ENCODE results near the gene HS1BP3.

The HS1BP3 gene

DNA sequence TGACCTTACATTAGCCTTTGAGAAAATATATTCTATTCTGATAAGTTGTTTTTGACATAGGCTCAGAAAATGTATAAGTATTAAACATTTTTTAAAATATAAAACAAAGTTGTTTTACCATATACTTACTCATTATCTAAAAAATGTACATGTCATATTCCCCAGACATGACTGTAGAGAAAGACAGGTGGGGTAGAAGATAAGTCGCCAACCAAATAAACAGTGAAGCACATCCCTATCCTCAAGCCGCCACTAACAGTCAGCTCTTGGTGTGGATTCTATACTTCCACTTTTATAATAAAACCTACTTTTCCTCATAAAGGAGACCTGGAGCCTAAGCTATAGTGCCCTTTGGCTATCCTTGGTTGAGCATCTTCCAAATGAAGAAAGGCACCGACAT is 42.4 kb upstream of the HS1BP3 start:
- no peak overlapping the region for H3K4me3 ChIP-seq (ENCODE audit: severe bottlenecking)
- H3K4me1 ChIP-seq (ENCODE audit: insufficient read depth, poor library complexity, severe bottlenecking), result no peaks in the 10 kb centered on the region
- no peaks in the 10 kb centered on the region for H3K27me3 ChIP-seq (ENCODE audit: insufficient read depth, poor library complexity, severe bottlenecking)
- H3K27ac ChIP-seq (ENCODE audit: poor library complexity, severe bottlenecking), result no peak overlapping the region
- no peak for ATAC-seq (ENCODE audit: low read depth)
- TF ChIP-seq, protein P1, sequence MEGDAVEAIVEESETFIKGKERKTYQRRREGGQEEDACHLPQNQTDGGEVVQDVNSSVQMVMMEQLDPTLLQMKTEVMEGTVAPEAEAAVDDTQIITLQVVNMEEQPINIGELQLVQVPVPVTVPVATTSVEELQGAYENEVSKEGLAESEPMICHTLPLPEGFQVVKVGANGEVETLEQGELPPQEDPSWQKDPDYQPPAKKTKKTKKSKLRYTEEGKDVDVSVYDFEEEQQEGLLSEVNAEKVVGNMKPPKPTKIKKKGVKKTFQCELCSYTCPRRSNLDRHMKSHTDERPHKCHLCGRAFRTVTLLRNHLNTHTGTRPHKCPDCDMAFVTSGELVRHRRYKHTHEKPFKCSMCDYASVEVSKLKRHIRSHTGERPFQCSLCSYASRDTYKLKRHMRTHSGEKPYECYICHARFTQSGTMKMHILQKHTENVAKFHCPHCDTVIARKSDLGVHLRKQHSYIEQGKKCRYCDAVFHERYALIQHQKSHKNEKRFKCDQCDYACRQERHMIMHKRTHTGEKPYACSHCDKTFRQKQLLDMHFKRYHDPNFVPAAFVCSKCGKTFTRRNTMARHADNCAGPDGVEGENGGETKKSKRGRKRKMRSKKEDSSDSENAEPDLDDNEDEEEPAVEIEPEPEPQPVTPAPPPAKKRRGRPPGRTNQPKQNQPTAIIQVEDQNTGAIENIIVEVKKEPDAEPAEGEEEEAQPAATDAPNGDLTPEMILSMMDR (IDR thresholded peaks at IDR 0.05; ENCODE audit: poor library complexity, severe bottlenecking), result no peak
- DNase-seq (ENCODE audit: low spot score), result no peak
- no peaks in the 10 kb centered on the region for H3K9me3 ChIP-seq (ENCODE audit: severe bottlenecking)
- peaks cover 8% of the 10 kb centered on the region; the same call in 1 of the 2 replicates for H3K36me3 ChIP-seq (ENCODE audit: low read depth)

DNA sequence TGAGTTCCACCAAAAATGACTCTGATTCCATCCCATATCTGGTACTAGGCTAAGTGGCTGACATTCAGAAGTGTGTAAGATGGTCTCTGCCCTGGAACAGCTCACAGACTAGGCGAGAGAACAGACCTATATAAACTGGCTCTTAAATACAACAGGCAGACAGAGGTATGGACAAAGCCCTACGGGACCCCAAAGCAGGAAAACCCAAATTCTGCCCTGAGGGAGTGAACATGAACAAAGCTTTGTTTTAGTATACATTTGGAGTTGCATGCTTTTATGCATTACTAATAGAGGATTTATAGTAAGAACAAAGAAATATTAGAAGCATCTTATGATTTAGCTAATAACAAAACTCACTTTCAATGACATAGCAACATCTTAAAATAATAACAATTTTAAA is 41.2 kb upstream of the HS1BP3 start:
- TF ChIP-seq, protein P1 (IDR thresholded peaks at IDR 0.05; ENCODE audit: poor library complexity, severe bottlenecking), result no peak
- Histone ChIP-seq H3K27me3 (ENCODE audit: insufficient read depth, poor library complexity, severe bottlenecking) (no peaks in the 10 kb centered on the region), H3K36me3 (ENCODE audit: low read depth) (peaks cover 5% of the 10 kb centered on the region; the same call in 1 of the 2 replicates), H3K9me3 (ENCODE audit: severe bottlenecking) (no peaks in the 10 kb centered on the region), H3K27ac (ENCODE audit: poor library complexity, severe bottlenecking) (no peak overlapping the region), H3K4me3 (ENCODE audit: severe bottlenecking) (no peak overlapping the region), H3K4me1 (ENCODE audit: insufficient read depth, poor library complexity, severe bottlenecking) (no peaks in the 10 kb centered on the region)
- DNase-seq (ENCODE audit: low spot score) (no peak), ATAC-seq (ENCODE audit: low read depth) (no peak)

DNA sequence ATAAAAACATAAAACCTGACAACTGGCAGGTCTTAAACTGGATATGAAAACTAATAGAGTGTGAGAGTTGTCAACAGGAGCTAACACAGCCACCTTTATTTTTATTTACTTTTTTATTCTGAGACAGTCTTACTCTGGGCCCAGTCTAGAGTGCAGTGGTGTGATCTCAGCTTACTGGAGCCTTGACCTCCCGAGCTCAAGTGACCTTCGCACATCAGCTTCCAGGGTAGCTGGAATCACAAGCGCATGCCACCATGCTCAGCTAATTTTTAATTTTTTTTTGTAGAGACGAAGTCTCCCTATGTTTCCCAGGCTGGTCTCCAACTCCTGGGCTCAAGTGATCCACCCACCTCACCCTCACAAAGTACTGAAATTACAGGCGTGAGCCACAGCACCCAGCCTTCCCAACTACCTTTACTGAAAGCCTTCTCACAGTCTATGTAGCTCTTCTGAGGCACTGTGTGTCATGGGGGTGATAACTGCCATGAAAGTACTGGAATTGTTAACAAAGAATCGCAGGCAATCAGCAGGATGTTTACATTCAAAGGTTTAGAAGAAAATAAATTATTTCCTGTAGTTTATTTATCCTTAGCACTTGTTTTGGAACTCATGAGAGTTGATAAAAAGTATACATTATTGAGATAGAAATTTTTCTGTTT is 40.3 kb upstream of the HS1BP3 start:
- no peaks in the 10 kb centered on the region for H3K27me3 ChIP-seq (ENCODE audit: insufficient read depth, poor library complexity, severe bottlenecking)
- H3K4me1 ChIP-seq (ENCODE audit: insufficient read depth, poor library complexity, severe bottlenecking), result no peaks in the 10 kb centered on the region
- H3K27ac ChIP-seq (ENCODE audit: poor library complexity, severe bottlenecking), result no peak overlapping the region
- DNase-seq (ENCODE audit: low spot score), result no peak
- no peak for ATAC-seq (ENCODE audit: low read depth)
- TF ChIP-seq, protein P1 (IDR thresholded peaks at IDR 0.05; ENCODE audit: poor library complexity, severe bottlenecking), result no peak
- H3K4me3 ChIP-seq (ENCODE audit: severe bottlenecking), result no peak overlapping the region
- no peaks in the 10 kb centered on the region for H3K9me3 ChIP-seq (ENCODE audit: severe bottlenecking)
- H3K36me3 ChIP-seq (ENCODE audit: low read depth), result peaks cover 5% of the 10 kb centered on the region; the same call in 1 of the 2 replicates

DNA sequence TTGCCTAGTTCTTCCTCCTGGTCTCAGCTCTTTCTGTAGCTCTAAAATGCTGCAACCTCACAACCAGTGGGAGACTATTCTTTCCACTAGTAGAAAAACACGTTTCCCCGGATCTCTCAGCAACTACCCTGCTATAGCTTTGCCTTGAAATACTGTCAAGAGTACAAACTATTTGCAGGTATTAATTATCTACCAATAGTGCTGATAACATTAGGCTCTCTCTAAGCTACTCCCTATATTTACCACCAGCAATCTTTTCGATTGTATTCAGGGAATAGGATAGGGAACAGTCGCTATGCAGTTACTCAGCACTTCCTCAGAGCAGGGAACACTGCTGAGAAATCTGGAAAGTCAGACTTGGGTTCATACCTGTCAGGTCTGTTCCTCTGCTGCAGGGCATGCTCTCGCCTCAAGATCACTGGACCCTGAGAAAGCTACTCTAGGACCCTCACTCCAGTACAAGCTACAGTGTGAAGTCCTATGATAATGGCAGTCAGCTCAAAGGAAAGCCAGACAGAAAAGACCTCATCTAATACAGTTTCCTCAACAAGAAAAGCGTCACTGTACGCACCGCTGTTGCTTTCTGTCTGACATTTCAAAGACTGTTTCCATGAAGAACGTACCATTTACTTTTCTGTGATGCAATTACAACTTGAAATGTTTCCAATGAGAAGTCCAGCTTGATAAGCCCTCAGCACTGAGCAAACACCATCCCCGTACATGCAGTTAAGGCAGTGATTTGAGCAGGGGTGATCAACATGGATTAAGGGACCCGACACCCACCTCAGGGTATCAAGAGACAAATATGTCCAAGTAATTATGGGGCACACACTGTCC is 38.7 kb upstream of the HS1BP3 start:
- H3K27me3 ChIP-seq (ENCODE audit: insufficient read depth, poor library complexity, severe bottlenecking), result no peaks in the 10 kb centered on the region
- H3K27ac ChIP-seq (ENCODE audit: poor library complexity, severe bottlenecking), result no peak overlapping the region
- no peak overlapping the region for H3K4me3 ChIP-seq (ENCODE audit: severe bottlenecking)
- TF ChIP-seq, protein P1 (IDR thresholded peaks at IDR 0.05; ENCODE audit: poor library complexity, severe bottlenecking), result no peak
- no peaks in the 10 kb centered on the region for H3K4me1 ChIP-seq (ENCODE audit: insufficient read depth, poor library complexity, severe bottlenecking)
- DNase-seq (ENCODE audit: low spot score), result no peak
- H3K36me3 ChIP-seq (ENCODE audit: low read depth), result peaks cover 15% of the 10 kb centered on the region; the same call in 1 of the 2 replicates
- no peaks in the 10 kb centered on the region for H3K9me3 ChIP-seq (ENCODE audit: severe bottlenecking)
- no peak for ATAC-seq (ENCODE audit: low read depth)
